ENCODE data around the gene TMEM107.
A peak's percentile ranks its signal among the peaks of the same experiment; 100 is the strongest.

Gene TMEM107

DNA sequence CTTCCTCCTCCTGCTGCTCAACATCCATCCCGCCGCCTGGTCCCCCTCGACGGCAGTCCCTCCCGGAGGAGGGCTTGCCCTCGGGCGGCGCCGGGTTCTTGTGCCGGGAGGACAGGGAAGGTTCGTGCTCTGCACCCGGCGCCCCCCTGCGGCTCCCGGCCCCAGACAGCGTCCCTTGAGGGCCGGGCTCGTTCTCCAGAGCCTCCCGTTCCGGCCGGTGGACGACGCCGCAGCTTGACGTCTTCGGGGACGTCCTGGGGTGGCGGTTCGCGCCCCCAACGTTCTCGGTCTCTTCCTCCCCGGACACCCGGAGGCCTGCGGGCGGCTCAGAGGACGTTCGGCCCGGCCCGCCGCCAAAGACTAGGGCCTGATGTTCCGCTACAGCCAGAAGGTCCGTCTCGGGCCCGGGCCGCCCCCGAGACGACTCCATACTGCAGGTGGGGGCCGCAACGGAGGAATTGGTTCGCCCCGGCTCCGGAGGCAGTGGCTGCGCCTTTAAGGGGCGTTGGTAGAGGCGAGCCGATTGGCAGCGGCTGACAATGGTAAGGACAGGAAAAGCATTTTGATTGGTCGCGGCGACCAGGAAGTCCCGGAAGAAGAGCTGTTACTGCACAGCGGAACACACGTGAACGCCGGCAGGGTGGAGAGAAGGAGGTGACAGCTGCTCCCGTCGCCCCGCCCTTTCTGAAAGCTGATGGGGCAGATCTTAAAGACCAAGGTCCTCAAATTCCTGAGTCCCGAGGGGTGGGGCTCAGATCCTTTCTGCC is 13.7 kb upstream of the TMEM107 start, which contains the start of gene BORCS6:
TSS of gene BORCS6 (minus strand) at position 470 of the 767 bp plus-strand sequence. CDS start at position 430, 40 bp downstream.
- DNase-seq (ENCODE audit: low read depth, low spot score): peak; percentile 93
- TF ChIP-seq, protein P1, sequence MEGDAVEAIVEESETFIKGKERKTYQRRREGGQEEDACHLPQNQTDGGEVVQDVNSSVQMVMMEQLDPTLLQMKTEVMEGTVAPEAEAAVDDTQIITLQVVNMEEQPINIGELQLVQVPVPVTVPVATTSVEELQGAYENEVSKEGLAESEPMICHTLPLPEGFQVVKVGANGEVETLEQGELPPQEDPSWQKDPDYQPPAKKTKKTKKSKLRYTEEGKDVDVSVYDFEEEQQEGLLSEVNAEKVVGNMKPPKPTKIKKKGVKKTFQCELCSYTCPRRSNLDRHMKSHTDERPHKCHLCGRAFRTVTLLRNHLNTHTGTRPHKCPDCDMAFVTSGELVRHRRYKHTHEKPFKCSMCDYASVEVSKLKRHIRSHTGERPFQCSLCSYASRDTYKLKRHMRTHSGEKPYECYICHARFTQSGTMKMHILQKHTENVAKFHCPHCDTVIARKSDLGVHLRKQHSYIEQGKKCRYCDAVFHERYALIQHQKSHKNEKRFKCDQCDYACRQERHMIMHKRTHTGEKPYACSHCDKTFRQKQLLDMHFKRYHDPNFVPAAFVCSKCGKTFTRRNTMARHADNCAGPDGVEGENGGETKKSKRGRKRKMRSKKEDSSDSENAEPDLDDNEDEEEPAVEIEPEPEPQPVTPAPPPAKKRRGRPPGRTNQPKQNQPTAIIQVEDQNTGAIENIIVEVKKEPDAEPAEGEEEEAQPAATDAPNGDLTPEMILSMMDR (IDR thresholded peaks at IDR 0.05; ENCODE audit: insufficient read depth, low read length, missing control alignments): no peak
- POLR2A ChIA-PET: interaction anchor here (0.7 to 1.3 kb wide), 6 partner anchors 17 to 70 kb away, joined by 3 to 8 read pairs (median 6); partner anchors contain the start of genes AURKB and PFAS
- CTCF ChIA-PET: interaction anchor here (1.2 to 3.0 kb wide), 5 partner anchors 10 to 110 kb away, joined by 4 to 16 read pairs (median 6); partner anchors contain the start of gene ALOXE3
- peak within 1 kb of the TSS; percentile 79 for H3K4me3 ChIP-seq (ENCODE audit: low read depth, low read length)

DNA sequence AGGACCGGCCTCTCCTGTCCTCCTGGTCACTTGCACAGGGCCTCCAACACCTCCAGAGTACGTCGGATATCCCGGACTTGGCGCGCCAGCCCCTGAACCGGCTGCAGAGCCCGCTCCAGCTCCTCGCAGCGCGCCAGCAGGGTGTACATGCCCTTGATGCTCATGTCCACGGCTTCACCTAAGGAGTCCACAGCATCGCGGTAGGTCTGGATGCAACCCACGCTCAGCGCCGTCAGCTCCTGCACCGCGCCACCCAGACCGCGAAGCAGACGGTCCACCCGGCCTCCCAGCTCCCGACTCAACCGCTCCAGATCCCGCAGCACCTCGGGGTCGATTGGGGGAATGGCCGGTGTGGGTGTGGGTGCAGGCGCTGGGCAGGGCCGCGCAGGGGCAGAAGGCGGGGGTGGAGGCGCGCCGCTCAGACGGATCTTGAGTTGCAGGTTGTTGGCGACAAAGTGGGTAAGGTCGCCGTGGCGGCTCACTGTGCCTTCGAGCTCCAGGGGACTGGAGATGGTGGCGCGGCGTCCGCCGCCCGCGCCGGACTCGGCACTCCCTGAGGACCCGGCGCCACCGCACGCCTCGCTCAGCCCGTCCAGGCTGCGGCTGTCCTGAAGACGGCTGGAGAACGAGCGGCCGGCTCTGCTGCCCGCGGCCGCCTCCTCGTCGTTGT is 13.0 kb upstream of the TMEM107 start:
- peak overlapping the region; percentile 79 for H3K4me3 ChIP-seq (ENCODE audit: low read depth, low read length)
- ChIA-PET CTCF (interaction anchor here (0.9 to 3.0 kb wide), 8 partner anchors 11 to 111 kb away, joined by 4 to 16 read pairs (median 5); no protein-coding TSS in a partner anchor), POLR2A (interaction anchor here (0.6 to 3.7 kb wide), 5 partner anchors 16 to 617 kb away, joined by 3 to 29 read pairs (median 8); partner anchors contain the start of gene CTC1)
- DNase-seq (ENCODE audit: low read depth, low spot score): no peak
- TF ChIP-seq, protein P1 (IDR thresholded peaks at IDR 0.05; ENCODE audit: insufficient read depth, low read length, missing control alignments): no peak

DNA sequence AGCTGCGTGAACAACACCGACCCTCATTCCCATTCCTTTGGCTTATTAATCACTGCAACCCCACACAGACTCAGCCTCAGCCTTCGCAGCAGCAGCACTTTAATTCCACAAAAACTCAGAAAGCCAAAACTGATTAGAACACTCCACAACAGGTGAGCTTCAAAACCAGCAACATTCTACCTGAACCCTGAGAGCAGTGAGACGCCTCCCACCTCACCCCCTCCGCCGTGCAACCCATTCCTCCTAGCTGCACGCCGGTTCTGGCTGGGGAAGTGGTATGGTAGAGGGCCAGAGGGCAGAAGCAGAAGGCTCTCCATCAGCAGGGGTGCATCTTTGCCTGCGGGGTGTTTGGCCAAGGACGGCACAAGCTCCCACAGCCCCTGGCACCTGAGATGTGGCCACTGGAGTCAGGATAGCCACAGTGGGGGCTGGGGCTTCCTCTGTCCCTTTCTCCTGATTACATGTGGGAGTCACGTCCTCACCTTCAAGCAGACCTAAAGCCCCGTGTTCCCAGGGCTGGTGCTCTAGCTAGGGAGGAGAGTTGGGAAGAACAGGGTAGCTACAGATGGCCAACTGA is 12.2 kb upstream of the TMEM107 start:
- DNase-seq (ENCODE audit: low read depth, low spot score): no peak
- CTCF ChIA-PET: interaction anchor here (0.8 to 3.0 kb wide), 11 partner anchors 12 to 111 kb away, joined by 3 to 16 read pairs (median 5); no protein-coding TSS in a partner anchor
- H3K4me3 ChIP-seq (ENCODE audit: low read depth, low read length): peak overlapping the region; percentile 79
- TF ChIP-seq, protein P1 (IDR thresholded peaks at IDR 0.05; ENCODE audit: insufficient read depth, low read length, missing control alignments): no peak
- POLR2A ChIA-PET: interaction anchor here (0.6 to 3.7 kb wide), 5 partner anchors 15 to 616 kb away, joined by 3 to 29 read pairs (median 6); partner anchors contain the start of gene CTC1

DNA sequence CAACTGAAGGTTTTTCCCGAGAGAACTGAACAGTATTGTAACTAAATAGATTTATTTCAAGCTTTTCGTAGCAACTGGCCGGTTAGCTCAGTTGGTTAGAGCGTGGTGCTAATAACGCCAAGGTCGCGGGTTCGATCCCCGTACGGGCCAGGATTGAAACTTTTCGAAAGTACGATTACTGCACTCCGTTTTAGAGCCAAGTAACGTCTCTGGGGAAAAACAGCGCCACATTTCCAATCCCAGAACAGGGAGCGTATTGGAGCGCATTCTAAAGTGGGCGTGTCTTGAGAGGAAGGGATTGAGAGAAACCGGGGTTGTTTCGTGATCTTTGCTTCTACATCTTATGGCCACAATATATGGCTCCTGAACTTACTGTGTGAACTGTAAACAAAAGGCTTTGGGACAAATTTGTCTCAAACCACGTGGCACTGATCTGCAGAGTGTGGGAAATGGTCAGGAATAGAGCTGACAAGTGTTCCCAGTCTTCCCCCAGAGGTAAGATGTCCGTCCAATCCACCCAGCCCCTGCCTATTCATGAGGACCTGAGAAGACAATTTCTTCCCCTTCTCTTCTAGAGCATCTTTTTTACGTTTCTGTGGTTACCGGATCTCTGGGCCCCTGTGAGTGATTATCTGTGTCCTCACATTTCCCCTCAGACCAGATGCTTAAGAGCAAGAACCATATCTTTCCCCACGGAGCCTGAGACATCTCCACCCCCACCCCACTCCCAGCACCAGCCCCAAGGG is 11.5 kb upstream of the TMEM107 start:
- DNase-seq (ENCODE audit: low read depth, low spot score): peak; percentile 99
- POLR2A ChIA-PET: interaction anchor here (1.0 to 3.7 kb wide), 6 partner anchors 14 to 307 kb away, joined by 3 to 29 read pairs (median 6); partner anchors contain the start of gene CTC1
- CTCF ChIA-PET: interaction anchor here (0.8 to 3.0 kb wide), 8 partner anchors 12 to 112 kb away, joined by 3 to 16 read pairs (median 6); partner anchors contain the start of gene ALOXE3
- peak overlapping the region; percentile 85 for H3K4me3 ChIP-seq (ENCODE audit: low read depth, low read length)
- TF ChIP-seq, protein P1 (IDR thresholded peaks at IDR 0.05; ENCODE audit: insufficient read depth, low read length, missing control alignments): no peak

DNA sequence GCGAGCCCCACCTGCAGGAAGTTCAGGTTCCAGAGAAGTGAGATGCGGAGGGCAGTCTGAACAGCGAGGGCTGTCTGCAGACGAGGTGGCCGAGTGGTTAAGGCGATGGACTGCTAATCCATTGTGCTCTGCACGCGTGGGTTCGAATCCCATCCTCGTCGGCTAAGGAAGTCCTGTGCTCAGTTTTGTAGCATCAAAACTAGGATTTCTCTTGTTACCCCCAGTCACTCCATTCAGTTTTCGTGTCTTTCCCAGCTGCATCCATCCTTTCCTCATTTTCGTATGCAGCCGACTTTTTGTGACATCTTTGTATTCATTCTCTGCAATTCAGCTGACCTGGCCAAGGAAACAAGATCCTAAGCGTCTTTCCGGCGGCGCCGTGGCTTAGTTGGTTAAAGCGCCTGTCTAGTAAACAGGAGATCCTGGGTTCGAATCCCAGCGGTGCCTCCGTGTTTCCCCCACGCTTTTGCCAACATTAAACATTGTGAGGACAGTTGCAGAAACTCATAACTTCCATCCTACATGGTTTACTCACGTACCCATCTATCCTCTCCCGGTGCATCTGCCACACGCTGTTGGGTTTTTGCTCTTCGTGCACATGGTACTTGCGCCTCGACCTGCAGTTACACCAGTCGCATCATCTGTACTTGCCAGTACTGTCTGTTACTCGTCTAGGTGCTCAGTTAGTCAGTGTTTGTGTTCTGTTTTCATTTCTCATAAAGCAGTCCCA is 10.8 kb upstream of the TMEM107 start:
- peak; percentile 87 for DNase-seq (ENCODE audit: low read depth, low spot score)
- peak overlapping the region; percentile 85 for H3K4me3 ChIP-seq (ENCODE audit: low read depth, low read length)
- POLR2A ChIA-PET: interaction anchor here (1.2 to 3.7 kb wide), 5 partner anchors 14 to 307 kb away, joined by 3 to 29 read pairs (median 6); no protein-coding TSS in a partner anchor
- TF ChIP-seq, protein P1 (IDR thresholded peaks at IDR 0.05; ENCODE audit: insufficient read depth, low read length, missing control alignments): peak; percentile 62
- CTCF ChIA-PET: interaction anchor here (0.9 to 2.7 kb wide), 4 partner anchors 14 to 68 kb away, joined by 3 to 13 read pairs (median 6); partner anchors contain the start of gene ALOXE3
